ENCODE data around the gene FAM110D.

FAM110D gene

DNA sequence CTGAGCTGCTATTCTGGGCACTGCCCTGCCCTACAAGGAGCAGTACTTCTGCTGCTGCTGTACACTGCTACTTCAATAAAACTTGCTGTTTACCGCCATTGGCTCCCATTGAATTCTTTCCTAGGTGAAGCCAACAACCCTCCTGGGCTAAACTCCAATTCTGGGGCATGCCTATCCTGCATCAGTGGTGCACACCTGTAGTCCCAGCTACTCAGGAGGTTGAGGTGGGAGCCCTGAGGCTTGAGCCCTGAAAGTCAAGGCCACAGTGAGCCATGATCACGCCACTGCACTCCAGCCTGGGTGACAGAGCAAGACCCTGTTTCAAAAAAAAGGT lies 26.1 kb upstream of the FAM110D start:
- no peaks in the 10 kb centered on the region for H3K36me3 ChIP-seq (ENCODE audit: insufficient read depth, low read length)
- H3K27me3 ChIP-seq (ENCODE audit: insufficient read depth, low read length), result no peaks in the 10 kb centered on the region
- H3K4me3 ChIP-seq (ENCODE audit: low read depth, low read length), result no peak overlapping the region
- H2AFZ ChIP-seq (ENCODE audit: low read length, unreplicated experiment), result no peak overlapping the region
- no peaks in the 10 kb centered on the region for H3K4me1 ChIP-seq (ENCODE audit: control insufficient read depth, insufficient read depth, low read length, unreplicated experiment)
- H3K27ac ChIP-seq (ENCODE audit: low read depth, low read length), result no peak overlapping the region
- H3K79me2 ChIP-seq (ENCODE audit: control insufficient read depth, insufficient read depth, low read length, unreplicated experiment), result no peaks in the 10 kb centered on the region

DNA sequence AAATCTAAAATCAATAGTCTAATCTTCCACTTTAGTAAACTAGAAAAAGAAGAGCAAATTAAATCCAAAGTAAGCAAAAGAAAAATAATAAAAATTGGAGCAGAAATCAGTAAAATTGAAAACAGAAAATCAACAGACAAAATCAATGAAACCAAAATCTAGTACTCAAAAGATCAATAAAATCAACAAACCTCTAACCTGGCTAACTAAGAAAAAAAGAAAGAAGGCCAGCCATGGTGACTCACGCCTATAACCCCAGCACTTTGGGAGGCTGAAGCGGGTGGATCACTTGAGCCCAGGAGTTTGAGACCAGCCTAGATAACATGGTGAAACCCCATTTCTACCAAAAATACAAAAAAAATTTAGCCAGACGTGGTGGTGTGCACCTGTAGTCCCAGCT lies 24.4 kb upstream of the FAM110D start:
- Histone ChIP-seq H3K4me3 (ENCODE audit: low read depth, low read length) (no peak overlapping the region), H3K27me3 (ENCODE audit: insufficient read depth, low read length) (no peaks in the 10 kb centered on the region), H3K27ac (ENCODE audit: low read depth, low read length) (no peak overlapping the region), H2AFZ (ENCODE audit: low read length, unreplicated experiment) (no peak overlapping the region), H3K4me1 (ENCODE audit: control insufficient read depth, insufficient read depth, low read length, unreplicated experiment) (no peaks in the 10 kb centered on the region), H3K79me2 (ENCODE audit: control insufficient read depth, insufficient read depth, low read length, unreplicated experiment) (no peaks in the 10 kb centered on the region), H3K36me3 (ENCODE audit: insufficient read depth, low read length) (no peaks in the 10 kb centered on the region)

DNA sequence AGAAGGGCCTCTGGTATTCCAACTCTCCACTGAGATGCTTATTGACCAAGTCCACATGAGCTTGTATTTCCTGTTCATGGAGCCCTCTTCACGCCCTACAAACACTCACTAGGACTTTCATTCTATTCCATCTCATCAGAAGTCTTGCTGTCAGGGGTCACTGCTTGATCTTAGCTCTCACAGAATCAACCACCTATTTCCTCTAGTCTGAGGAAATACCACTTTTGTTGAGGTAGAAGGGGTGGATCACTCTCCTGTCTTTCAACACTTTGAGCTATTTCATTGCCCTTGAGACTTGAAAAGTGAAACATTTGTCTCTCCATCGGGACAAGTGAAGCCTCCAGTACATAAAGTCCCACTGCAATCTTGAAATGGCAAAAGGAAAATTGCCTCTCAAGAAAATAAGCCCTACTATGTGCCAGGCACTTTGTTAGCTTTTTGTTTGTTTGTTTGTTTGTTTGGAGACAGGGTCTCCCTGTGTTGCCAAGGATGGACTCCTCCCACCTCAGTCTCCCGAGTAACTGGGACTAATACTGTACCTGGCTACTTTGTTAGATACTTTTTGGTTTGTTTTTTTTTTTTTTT lies 19.8 kb upstream of the FAM110D start:
- H2AFZ ChIP-seq (ENCODE audit: low read length, unreplicated experiment), result no peak overlapping the region
- H3K36me3 ChIP-seq (ENCODE audit: insufficient read depth, low read length), result no peaks in the 10 kb centered on the region
- no peak overlapping the region for H3K27ac ChIP-seq (ENCODE audit: low read depth, low read length)
- no peak overlapping the region for H3K4me3 ChIP-seq (ENCODE audit: low read depth, low read length)
- no peaks in the 10 kb centered on the region for H3K4me1 ChIP-seq (ENCODE audit: control insufficient read depth, insufficient read depth, low read length, unreplicated experiment)
- H3K79me2 ChIP-seq (ENCODE audit: control insufficient read depth, insufficient read depth, low read length, unreplicated experiment), result no peaks in the 10 kb centered on the region
- no peaks in the 10 kb centered on the region for H3K27me3 ChIP-seq (ENCODE audit: insufficient read depth, low read length)

DNA sequence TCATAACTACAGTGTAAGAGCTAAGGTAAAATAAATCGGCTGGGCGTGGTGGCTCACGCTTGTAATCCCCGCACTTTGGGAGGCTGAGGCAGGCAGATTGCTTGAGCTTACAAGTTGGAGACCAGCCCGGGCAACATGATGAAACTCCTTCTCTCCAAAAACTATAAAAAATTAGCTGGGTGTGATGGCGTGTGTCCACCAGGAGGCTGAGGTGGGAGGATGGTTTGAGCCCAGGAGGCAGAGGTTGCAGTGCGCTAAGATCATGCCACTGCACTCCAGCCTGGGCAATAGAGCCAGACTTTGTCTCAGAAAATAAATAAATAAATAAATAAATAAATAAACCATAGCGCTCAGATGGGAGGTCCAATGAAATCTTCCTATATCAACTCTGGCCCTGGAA lies 16.7 kb upstream of the FAM110D start:
- Histone ChIP-seq H3K27me3 (ENCODE audit: insufficient read depth, low read length) (no peaks in the 10 kb centered on the region), H3K4me3 (ENCODE audit: low read depth, low read length) (no peak overlapping the region), H3K27ac (ENCODE audit: low read depth, low read length) (no peak overlapping the region), H3K4me1 (ENCODE audit: control insufficient read depth, insufficient read depth, low read length, unreplicated experiment) (no peaks in the 10 kb centered on the region), H2AFZ (ENCODE audit: low read length, unreplicated experiment) (peak overlapping the region; percentile 48), H3K36me3 (ENCODE audit: insufficient read depth, low read length) (no peaks in the 10 kb centered on the region), H3K79me2 (ENCODE audit: control insufficient read depth, insufficient read depth, low read length, unreplicated experiment) (no peaks in the 10 kb centered on the region)

DNA sequence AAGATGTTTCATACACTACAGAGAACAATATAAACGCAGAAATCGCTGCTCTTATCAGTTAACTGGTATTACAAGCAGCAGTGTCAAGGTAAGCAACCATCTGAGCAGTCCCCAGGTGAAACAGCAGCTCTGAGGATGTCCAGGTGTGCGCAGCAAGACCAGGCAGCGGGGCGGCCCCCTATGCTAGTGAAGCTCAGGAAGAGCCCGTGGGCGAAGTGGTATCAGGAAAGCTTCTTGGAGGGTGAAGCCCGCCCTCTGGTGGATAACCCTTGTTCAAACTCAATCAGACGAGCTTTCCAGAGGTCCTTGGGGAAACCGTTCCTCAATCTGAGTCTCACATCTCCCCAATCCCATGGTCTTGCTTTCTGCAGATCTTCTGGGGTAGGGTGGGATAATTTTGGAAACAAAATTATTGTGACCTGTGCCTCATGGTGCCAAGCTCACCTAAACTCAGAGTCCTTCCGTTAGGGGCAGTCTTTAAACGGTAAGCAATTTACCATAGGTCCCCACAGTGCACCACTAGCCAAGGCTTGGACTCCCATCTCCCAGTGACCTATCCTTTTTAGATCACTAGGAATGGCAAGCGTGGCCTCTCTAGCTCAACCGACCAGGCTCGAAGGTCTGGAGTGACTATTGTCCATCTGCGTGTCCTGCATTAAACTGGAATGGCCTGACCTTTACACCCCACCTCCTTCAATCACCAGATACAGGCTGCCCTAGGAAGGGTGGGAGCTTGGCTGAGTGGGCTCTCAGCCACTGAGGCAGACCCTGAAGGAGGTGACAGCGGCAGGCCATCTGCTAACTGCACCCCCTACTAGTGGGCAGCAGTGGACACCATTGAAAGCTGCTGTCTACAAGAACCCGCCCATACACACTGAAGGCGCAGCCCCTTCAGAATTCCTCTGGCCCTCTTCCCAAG lies 13.6 kb upstream of the FAM110D start:
- Histone ChIP-seq H2AFZ (ENCODE audit: low read length, unreplicated experiment) (peak overlapping the region; percentile 44), H3K27me3 (ENCODE audit: insufficient read depth, low read length) (0 out of 2 replicates have a peak, but pooled peaks cover under 1% of the 10 kb centered on the region), H3K27ac (ENCODE audit: low read depth, low read length) (no peak overlapping the region), H3K4me3 (ENCODE audit: low read depth, low read length) (no peak overlapping the region), H3K4me1 (ENCODE audit: control insufficient read depth, insufficient read depth, low read length, unreplicated experiment) (no peaks in the 10 kb centered on the region), H3K79me2 (ENCODE audit: control insufficient read depth, insufficient read depth, low read length, unreplicated experiment) (no peaks in the 10 kb centered on the region), H3K36me3 (ENCODE audit: insufficient read depth, low read length) (no peaks in the 10 kb centered on the region)

DNA sequence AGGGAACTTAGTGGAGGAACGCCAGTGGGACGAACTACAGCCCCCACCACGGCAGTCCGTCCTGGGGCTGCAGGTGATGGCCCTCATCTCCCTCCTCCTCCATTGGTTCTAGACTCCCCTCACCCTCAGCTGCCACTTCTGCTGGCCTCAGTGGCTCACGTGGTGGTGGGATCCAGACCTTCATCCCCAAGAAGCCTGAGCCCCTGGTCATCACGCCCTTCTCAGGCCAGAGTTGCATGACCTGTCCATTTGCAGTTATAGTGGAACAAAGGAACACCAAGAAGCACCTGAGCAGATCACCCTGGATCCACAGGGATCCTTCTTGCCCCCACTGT lies 13.0 kb upstream of the FAM110D start:
- Histone ChIP-seq H3K27me3 (ENCODE audit: insufficient read depth, low read length) (0 out of 2 replicates have a peak, but pooled peaks cover 4% of the 10 kb centered on the region), H3K4me1 (ENCODE audit: control insufficient read depth, insufficient read depth, low read length, unreplicated experiment) (no peaks in the 10 kb centered on the region), H2AFZ (ENCODE audit: low read length, unreplicated experiment) (no peak overlapping the region)

DNA sequence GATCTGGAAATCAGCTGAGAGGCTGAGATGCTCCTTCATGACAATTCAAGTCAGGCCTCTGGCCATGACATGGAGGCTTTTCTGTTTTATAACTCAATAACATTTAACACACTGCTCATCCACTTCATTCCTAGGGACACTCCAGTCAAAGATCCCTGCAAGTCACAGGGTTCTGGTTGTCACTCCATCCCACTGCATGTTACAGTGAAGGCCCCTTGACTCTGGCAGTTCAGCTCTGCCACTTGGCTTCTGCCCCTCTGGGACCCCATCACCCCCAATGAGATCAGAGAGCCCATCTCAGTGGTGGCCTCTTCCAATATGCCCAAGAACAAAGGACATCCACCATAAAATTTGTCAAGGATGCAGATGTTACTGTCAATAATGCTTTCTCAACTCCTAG lies 10.0 kb upstream of the FAM110D start:
- Histone ChIP-seq H3K36me3 (ENCODE audit: insufficient read depth, low read length) (no peaks in the 10 kb centered on the region), H2AFZ (ENCODE audit: low read length, unreplicated experiment) (no peak overlapping the region), H3K79me2 (ENCODE audit: control insufficient read depth, insufficient read depth, low read length, unreplicated experiment) (no peaks in the 10 kb centered on the region), H3K4me3 (ENCODE audit: low read depth, low read length) (no peak overlapping the region), H3K27me3 (ENCODE audit: insufficient read depth, low read length) (0 out of 2 replicates have a peak, but pooled peaks cover 4% of the 10 kb centered on the region), H3K4me1 (ENCODE audit: control insufficient read depth, insufficient read depth, low read length, unreplicated experiment) (no peaks in the 10 kb centered on the region), H3K27ac (ENCODE audit: low read depth, low read length) (no peak overlapping the region)

More for the DNA sequence above, 13.0 kb upstream of the FAM110D start:
- Histone ChIP-seq H3K4me3 (ENCODE audit: low read depth, low read length) (no peak overlapping the region), H3K36me3 (ENCODE audit: insufficient read depth, low read length) (no peaks in the 10 kb centered on the region), H3K27ac (ENCODE audit: low read depth, low read length) (no peak overlapping the region), H3K79me2 (ENCODE audit: control insufficient read depth, insufficient read depth, low read length, unreplicated experiment) (no peaks in the 10 kb centered on the region)

DNA sequence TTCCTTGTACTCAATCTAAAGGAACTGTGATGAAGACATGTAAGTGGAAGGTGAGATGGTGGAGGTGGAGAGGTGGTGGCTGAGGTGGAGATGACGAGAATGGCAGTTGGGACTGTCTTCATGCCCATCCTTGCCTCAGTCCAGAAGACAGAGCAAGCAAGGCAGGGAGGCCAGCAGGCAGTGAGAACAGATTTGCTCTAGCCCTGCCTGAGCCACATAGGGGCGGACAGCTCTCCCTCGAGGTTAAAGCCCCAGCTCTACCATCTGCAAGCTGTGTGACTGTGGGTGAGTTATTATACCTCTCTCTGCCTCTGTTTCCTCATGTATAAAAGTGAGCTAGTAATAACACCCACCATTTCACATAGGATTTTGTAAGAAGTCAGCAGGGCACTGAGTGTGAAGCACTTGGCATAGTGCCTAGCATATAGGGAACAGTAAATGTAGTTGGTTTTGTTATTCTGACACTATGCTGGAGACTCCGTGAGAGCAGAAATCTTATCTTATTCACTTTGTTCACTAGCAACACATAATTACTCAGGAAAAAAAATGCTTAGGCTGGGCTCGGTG lies 4.8 kb upstream of the FAM110D start:
- H3K27ac ChIP-seq (ENCODE audit: low read depth, low read length), result no peak overlapping the region
- H3K36me3 ChIP-seq (ENCODE audit: insufficient read depth, low read length), result no peaks in the 10 kb centered on the region
- peaks cover 6% of the 10 kb centered on the region for H3K4me1 ChIP-seq (ENCODE audit: control insufficient read depth, insufficient read depth, low read length, unreplicated experiment)
- H2AFZ ChIP-seq (ENCODE audit: low read length, unreplicated experiment), result no peak overlapping the region
- no peaks in the 10 kb centered on the region for H3K79me2 ChIP-seq (ENCODE audit: control insufficient read depth, insufficient read depth, low read length, unreplicated experiment)
- H3K4me3 ChIP-seq (ENCODE audit: low read depth, low read length), result no peak overlapping the region
- H3K27me3 ChIP-seq (ENCODE audit: insufficient read depth, low read length), result 0 out of 2 replicates have a peak, but pooled peaks cover 4% of the 10 kb centered on the region

DNA sequence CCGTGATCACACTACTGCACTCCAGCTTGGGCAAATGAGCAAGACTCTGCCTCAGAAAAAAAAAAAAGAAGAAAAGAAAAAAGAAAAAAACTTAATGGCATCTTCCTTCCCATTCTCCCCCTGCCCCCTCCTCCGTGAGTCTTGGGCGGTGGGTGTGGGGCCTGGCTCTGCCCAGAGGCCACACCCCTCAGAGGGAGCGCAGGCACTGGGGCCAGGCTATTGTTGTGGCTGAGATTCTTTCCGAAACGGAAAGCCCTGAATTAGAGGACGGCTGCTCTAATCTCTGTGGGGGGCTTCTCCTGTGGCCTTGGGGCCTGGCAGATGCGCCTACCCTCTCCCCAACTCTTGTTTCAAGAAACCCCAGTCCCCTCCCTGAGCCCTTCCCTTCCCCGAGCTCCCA lies 4.1 kb upstream of the FAM110D start:
- Histone ChIP-seq H3K36me3 (ENCODE audit: insufficient read depth, low read length) (no peaks in the 10 kb centered on the region), H3K27me3 (ENCODE audit: insufficient read depth, low read length) (0 out of 2 replicates have a peak, but pooled peaks cover 4% of the 10 kb centered on the region), H3K79me2 (ENCODE audit: control insufficient read depth, insufficient read depth, low read length, unreplicated experiment) (no peaks in the 10 kb centered on the region), H3K4me3 (ENCODE audit: low read depth, low read length) (no peak overlapping the region), H3K27ac (ENCODE audit: low read depth, low read length) (no peak overlapping the region), H3K4me1 (ENCODE audit: control insufficient read depth, insufficient read depth, low read length, unreplicated experiment) (peaks cover 7% of the 10 kb centered on the region), H2AFZ (ENCODE audit: low read length, unreplicated experiment) (no peak overlapping the region)

DNA sequence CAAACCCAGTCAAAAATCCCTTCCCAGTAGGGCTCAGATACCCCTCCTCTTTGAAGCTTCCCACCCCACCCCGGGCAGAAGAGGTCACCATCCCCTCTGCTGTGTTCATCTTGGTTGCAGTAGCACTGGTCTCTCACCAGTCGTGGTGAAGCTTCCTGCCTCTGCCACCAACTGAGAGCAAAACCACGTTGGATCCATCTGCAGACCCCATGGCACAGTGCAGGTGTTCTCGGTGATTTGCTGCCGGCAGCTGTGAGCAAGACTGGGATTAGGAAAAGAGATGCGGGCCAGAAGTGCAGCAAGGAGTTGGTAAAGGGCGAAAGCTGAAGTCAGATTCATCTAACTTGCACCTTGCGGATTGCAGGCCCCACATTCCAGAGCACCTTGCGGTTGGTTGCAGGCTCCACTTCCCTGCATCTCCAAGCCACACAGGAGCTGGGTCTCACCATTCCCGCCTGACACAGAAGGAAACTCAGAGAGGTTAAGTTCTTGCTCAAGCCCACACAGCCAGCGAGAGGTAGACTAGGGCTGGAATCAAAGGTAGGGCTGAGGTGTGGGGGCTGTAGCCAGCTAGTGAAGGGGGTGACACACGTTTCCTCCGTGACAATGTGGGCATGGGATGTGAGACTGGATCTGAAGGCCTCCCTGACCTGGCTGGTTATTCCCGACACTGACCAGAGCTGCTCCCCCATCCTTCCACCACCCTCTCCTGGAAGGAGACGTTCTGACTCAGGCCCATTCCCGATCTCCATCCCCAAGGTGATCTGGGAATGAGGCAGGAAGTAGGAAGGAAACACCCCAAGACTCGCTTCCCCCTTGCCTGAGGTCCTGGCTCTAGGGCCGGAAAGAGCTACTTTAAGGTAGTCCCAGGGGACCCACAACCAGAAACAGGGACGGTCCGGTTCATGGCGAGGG lies 3.3 kb upstream of the FAM110D start:
- 0 out of 2 replicates have a peak, but pooled peaks cover under 1% of the 10 kb centered on the region for H3K27me3 ChIP-seq (ENCODE audit: insufficient read depth, low read length)
- no peak overlapping the region for H3K27ac ChIP-seq (ENCODE audit: low read depth, low read length)
- no peak overlapping the region for H3K4me3 ChIP-seq (ENCODE audit: low read depth, low read length)
- H3K4me1 ChIP-seq (ENCODE audit: control insufficient read depth, insufficient read depth, low read length, unreplicated experiment), result peaks cover 7% of the 10 kb centered on the region
- H3K36me3 ChIP-seq (ENCODE audit: insufficient read depth, low read length), result no peaks in the 10 kb centered on the region
- H3K79me2 ChIP-seq (ENCODE audit: control insufficient read depth, insufficient read depth, low read length, unreplicated experiment), result no peaks in the 10 kb centered on the region
- no peak overlapping the region for H2AFZ ChIP-seq (ENCODE audit: low read length, unreplicated experiment)
